ENCODE data around the gene ADGRL2.

The ADGRL2 gene

GRCh38 chr1:81920886-81921285, 120.2 kb downstream of the ADGRL2 start:
- DNase-seq, result no peak

GRCh38 chr1:81921344-81921743, 120.6 kb downstream of the ADGRL2 start:
- no peak for DNase-seq

- no peak for DNase-seq
These were observed 121.2 kb downstream of the ADGRL2 start for GRCh38 chr1:81921851-81922462.

- DNase-seq, result no peak
These were observed 122.2 kb downstream of the ADGRL2 start for GRCh38 chr1:81922955-81923354.

GRCh38 chr1:81929106-81929505, 128.4 kb downstream of the ADGRL2 start:
- no peak for DNase-seq

GRCh38 chr1:81936853-81937252, 136.1 kb downstream of the ADGRL2 start:
- no peak for DNase-seq

- no peak for DNase-seq
These were observed 137.2 kb downstream of the ADGRL2 start for GRCh38 chr1:81937791-81938450.

- DNase-seq, result no peak
These were observed 147.8 kb downstream of the ADGRL2 start for GRCh38 chr1:81948495-81948894.

GRCh38 chr1:81949421-81949820, 148.7 kb downstream of the ADGRL2 start:
- DNase-seq, result no peak

- no peak for DNase-seq
These were observed 149.3 kb downstream of the ADGRL2 start for GRCh38 chr1:81950037-81950436.

- no peak for DNase-seq
These were observed 150.0 kb downstream of the ADGRL2 start for GRCh38 chr1:81950591-81951244.

GRCh38 chr1:81954534-81955020, 153.8 kb downstream of the ADGRL2 start:
- DNase-seq, result no peak

GRCh38 chr1:81967951-81968350, 167.2 kb downstream of the ADGRL2 start:
- DNase-seq, result no peak

- DNase-seq, result no peak
These were observed 169.7 kb downstream of the ADGRL2 start for GRCh38 chr1:81970416-81970815.

GRCh38 chr1:81974222-81974841, 173.6 kb downstream of the ADGRL2 start:
- no peak for DNase-seq

GRCh38 chr1:81974883-81975555, 174.3 kb downstream of the ADGRL2 start:
- DNase-seq, result no peak

- DNase-seq, result no peak
These were observed 175.8 kb downstream of the ADGRL2 start for GRCh38 chr1:81976539-81976938.

- no peak for DNase-seq
These were observed 178.2 kb downstream of the ADGRL2 start for GRCh38 chr1:81978945-81979344.

- DNase-seq, result no peak
These were observed 181.8 kb downstream of the ADGRL2 start for GRCh38 chr1:81982523-81982922.

GRCh38 chr1:81989524-81989923, 188.8 kb downstream of the ADGRL2 start:
- no peak for DNase-seq

- no peak for DNase-seq
These were observed 189.5 kb downstream of the ADGRL2 start for GRCh38 chr1:81990241-81990640.

- DNase-seq, result no peak
These were observed 197.4 kb downstream of the ADGRL2 start for GRCh38 chr1:81998165-81998564.

- DNase-seq, result no peak
These were observed 198.6 kb downstream of the ADGRL2 start for GRCh38 chr1:81999364-81999763.
